Activated T-cell treated with anti-CD3 and anti-CD28 coated beads, Interleukin-2, amount 50 U/mL, for 72 hours (primary cell): ENCODE data around the gene CEBPB. TPM values are rescaled to one million over a fixed set of nuclear protein-coding genes. Genes with fewer than 3 reads are reported as not detected.
"Not testable (repeated sequence)": the region's sequence is repeated elsewhere in the genome, so short reads cannot be mapped to it uniquely, and the experiment has no call there.

ENCODE experiments used
- ATAC-seq, 2 donors: fragments of 150-1000 bp; cut with Tn5 transposase; replicated peaks in 1 of 2; 2 replicates each; pipeline ENCODE4 v1.10.0; 2021; ENCODE audit warnings: moderate library complexity in 2 of 2, mild to moderate bottlenecking in 1 of 2
- DNase-seq, 2 donors: peaks; one replicate each; pipeline ENCODE4 v3.0.0; 2021 to 2022; ENCODE audit warnings: mixed read lengths in 1 of 2
- H3K27ac Mint-ChIP-seq: one replicate; pipeline ENCODE4 v1.8.0; 2022; ENCODE audit warnings: mild to moderate bottlenecking, moderate library complexity, mixed read lengths
- H3K27me3 Mint-ChIP-seq: one replicate; pipeline ENCODE4 v1.8.0; 2022; ENCODE audit warnings: low read depth, mixed read lengths
- H3K36me3 Mint-ChIP-seq, 2 donors: one replicate each; pipeline ENCODE4 v1.8.0; 2022; ENCODE audit warnings: mixed read lengths in 2 of 2, mild to moderate bottlenecking in 1 of 2; ENCODE audit not compliant: insufficient read depth in 2 of 2
- H3K4me1 Mint-ChIP-seq: one replicate; pipeline ENCODE4 v1.8.0; 2022; ENCODE audit warnings: low read depth, mixed read lengths
- H3K4me3 Mint-ChIP-seq, 2 donors: one replicate each; pipeline ENCODE4 v1.8.0; 2022; ENCODE audit warnings: mild to moderate bottlenecking in 2 of 2, mixed read lengths in 2 of 2, moderate library complexity in 2 of 2
- H3K9me3 Mint-ChIP-seq, 2 donors: one replicate each; pipeline ENCODE4 v1.8.0; 2022; ENCODE audit warnings: mixed read lengths in 2 of 2
- total RNA-seq, 2 donors: library from RNA; stranded (reverse); gene quantifications; one replicate each; pipeline ENCODE4 v1.2.3, GENCODE V29; 2022

Gene CEBPB
- total RNA-seq, 2 donors from 2014 or later = 111 to 134 TPM

DNA sequence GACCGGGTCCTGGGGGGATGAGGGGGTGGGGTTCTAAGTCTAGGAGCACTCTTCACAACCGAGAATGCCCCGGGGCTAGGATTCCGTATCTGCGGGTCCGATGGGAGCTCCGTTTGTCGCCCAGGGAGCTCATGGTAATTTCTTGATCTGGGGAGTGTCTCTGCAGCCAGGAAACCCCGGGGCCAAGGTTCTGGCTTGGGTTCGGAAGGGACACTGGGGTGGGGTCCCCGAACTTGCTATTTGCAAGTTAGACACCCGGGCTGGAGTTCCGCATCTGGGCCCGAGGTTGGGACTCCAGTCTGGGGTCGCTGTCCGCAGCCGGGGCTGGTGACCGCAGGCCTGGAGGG is 37.5 kb upstream of the CEBPB start:
- DNase-seq (peak; percentile 12 to 14), ATAC-seq (no peak)
- no peaks in the 10 kb centered on the region for H3K27me3 Mint-ChIP-seq
- H3K4me3 Mint-ChIP-seq = peak overlapping the region; percentile 86 to 94
- H3K27ac Mint-ChIP-seq = no peak overlapping the region
- no peaks in the 10 kb centered on the region for H3K9me3 Mint-ChIP-seq
- H3K4me1 Mint-ChIP-seq = peaks cover 51% of the 10 kb centered on the region
- peaks cover 1 to 2% of the 10 kb centered on the region in 2 donors for H3K36me3 Mint-ChIP-seq

DNA sequence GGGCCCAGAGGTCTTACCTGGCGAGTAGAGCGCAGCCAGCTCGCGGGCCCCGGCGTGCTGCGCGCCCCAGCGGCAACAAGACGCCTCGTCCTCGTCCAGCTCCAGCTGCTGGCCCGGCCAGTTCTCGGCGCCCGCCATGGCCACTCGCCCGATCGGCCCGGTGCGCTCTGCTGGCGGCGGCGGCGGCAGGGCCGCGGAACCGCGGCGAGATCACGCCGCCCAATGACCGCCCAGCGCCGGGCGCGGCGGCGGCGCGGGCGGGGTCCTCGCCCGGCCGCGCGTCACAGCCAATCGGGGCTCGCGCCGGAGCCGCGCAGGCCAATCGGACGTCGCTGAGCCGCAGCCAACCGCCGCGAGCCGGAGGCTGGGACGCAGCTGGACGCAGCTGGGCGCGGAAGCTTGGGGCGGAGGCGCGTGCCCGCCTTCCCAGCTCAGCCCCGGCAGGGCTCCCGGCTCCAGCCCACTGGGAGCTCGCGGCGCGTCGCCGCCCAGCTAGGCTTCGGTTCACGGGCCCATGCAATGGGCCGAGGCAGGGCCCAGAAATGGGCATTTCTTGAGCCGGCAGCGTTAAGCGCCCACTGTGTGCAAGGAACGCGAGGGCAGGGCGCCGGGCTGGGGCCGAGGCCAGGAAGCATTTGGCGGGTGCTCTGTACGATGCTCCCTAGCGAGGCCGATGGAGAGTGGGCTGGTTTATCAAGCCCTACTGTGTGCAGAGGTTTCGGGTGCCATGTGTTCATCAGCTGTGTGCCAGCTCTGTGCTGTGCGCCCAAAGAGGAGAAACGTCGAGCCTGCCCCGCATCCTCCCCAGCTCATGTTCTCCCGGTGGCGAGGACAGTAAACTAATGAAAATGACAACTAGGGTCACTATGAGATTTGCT is 36.9 kb upstream of the CEBPB start, which contains the start of gene PEDS1:
PEDS1 (minus strand) TSS at position 224 of the 878 bp plus-strand sequence; CDS start at position 138, 86 bp downstream.
- Mint-ChIP-seq H3K27me3 (no peaks in the 10 kb centered on the region), H3K4me1 (peaks cover 45% of the 10 kb centered on the region), H3K4me3 (peak within 1 kb of the TSS; percentile 86 to 94), H3K27ac (peak within 1 kb of the TSS; percentile 77), H3K36me3 (peaks cover 1 to 2% of the 10 kb centered on the region in 2 donors), H3K9me3 (no peaks in the 10 kb centered on the region)
- ATAC-seq (peak; percentile 98 to 99), DNase-seq (peak; percentile 88 to 90)

DNA sequence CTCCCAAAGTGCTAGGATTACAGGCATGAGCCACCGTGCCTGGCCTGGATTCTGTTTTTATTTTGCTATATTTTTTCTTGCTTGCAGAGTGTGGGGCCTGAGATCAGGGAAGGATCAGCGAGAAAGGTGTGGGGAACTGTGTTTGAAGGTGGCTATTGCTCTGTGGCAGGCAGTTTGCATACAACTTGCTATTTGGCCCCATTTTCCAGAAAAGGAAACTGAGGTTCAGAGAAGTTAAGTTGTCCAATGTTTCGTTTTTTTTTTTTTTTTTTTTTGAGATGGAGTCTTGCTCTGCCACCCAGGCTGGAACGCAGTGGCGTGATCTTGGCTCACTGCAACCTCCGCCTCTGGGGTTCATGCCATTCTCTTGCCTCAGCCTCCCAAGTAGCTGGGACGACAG is 29.1 kb upstream of the CEBPB start:
- not testable (repeated sequence) for H3K9me3 Mint-ChIP-seq, H3K27me3 Mint-ChIP-seq, DNase-seq, H3K36me3 Mint-ChIP-seq, H3K27ac Mint-ChIP-seq, H3K4me3 Mint-ChIP-seq, ATAC-seq
- peaks cover 12% of the 10 kb centered on the region for H3K4me1 Mint-ChIP-seq

DNA sequence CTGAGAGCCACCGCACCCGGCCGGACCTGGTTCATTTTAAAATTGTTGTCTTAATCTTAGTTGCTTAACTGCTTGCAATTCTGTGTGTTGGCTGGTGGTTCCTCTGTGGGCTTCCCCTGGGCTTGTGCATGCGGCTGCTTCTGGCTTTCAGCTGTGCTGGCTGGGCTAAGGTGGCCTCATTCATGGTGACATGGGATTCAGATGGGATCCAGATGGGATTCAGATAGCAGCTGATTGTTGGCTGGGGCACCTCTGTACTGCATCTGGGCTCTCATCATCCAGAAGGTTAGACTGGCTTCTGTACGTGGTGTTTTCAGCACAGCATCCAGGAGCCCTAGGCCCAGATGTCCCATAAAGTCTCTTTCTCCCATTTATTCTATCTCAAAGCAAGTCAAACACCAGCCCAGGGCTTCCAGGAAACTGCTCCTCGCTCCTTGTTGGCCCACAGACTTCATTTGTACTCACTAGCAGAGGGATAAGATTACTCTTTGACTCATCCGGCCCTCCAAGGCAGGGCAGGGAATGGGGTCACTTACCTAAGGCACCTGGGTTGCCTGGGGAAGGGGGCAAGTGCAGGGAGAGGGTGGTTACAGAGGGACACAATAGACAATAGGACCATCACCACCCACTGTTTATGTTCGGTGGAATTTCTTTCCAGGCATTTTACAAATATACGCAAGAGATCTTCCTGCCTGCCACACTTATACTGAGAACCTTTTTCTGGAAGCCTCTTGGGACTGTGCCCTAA is 26.9 kb upstream of the CEBPB start:
- H3K4me3 Mint-ChIP-seq = no peak overlapping the region
- no peak overlapping the region for H3K27ac Mint-ChIP-seq
- ATAC-seq (no peak), DNase-seq (no peak)
- H3K4me1 Mint-ChIP-seq = peaks cover 12% of the 10 kb centered on the region
- no peaks in the 10 kb centered on the region for H3K27me3 Mint-ChIP-seq
- H3K36me3 Mint-ChIP-seq = no peaks in the 10 kb centered on the region
- no peaks in the 10 kb centered on the region for H3K9me3 Mint-ChIP-seq

DNA sequence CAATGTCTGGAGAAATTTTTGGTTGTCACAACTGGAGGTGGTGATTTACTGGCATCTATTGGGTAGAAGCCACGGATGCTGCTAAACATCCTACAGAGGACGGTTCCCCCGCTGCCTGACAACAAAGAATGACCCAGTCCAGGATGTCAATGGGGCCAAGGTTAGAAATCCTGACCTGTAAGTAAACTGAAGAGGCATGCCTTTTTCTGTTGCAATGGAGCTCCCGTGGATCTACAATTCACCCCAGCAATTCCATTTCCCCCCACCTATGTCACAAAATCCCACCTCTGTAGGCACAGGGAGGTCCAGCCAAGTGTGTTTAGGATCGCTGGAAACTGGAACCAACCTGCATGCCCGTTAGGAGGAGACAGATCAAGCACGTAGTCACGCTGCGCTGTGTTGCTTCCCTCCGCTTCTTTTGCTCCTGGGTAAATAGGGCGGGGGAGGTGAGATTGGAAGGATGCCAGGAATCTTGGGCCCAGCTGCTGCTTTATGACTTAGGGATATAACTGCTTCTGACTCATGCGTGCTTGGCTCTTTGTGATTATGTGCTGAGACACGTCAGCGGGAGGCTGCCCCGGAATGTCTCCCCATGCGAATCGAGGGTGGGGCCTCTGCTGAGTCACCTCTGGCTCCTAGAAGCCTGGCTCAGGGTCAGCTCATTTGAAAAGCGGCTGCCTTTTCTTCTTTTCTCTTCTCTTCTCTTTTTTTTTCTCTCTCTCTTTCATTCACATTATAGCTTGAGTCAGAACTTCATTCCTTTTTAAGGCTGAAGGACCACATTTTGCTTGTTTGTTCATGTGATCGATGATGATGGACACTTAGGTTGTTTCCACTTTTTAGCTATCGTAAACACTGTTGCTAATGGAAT is 24.7 kb upstream of the CEBPB start:
- peaks cover 0 to 2% of the 10 kb centered on the region in 2 donors for H3K9me3 Mint-ChIP-seq
- peak; percentile 99 to 100 for ATAC-seq
- peak; percentile 83 to 90 for DNase-seq
- H3K4me3 Mint-ChIP-seq = peak overlapping the region; percentile 52 to 73
- peaks cover 18% of the 10 kb centered on the region for H3K4me1 Mint-ChIP-seq
- peaks cover 9% of the 10 kb centered on the region for H3K27me3 Mint-ChIP-seq
- H3K27ac Mint-ChIP-seq = peak overlapping the region; percentile 5
- H3K36me3 Mint-ChIP-seq = peaks cover 0 to 2% of the 10 kb centered on the region in 2 donors

DNA sequence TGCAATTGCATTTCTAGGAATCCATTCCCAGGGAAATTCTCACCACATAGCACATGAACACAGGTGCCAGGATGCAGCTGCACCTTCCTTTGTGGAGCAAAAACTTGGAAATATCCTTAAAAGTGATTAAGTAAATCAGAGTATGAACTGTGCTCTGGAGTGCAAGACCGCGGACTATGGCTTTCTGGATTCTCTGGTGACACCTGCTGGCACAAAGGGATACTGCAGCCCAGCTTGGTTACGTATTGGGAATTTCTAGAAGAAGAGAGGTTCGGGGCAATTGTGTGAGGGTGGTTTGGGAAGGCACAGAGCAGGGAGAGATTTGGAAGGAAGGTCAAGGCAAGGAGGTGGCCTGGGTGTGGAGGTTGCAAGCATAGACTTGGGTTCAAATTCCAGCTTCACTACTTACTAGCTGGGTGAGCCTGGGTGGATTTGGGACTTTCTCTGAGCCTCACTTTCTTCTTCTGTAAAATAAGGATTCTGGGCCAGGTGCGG is 21.3 kb upstream of the CEBPB start:
- H3K36me3 Mint-ChIP-seq = peaks cover 0 to 2% of the 10 kb centered on the region in 2 donors
- H3K27ac Mint-ChIP-seq = no peak overlapping the region
- no peak overlapping the region for H3K4me3 Mint-ChIP-seq

GRCh38 chr20:50170549-50171220 is 19.9 kb upstream of the CEBPB start:
- Mint-ChIP-seq H3K36me3 (peaks cover 0 to 2% of the 10 kb centered on the region in 2 donors), H3K4me3 (no peak overlapping the region), H3K4me1 (peaks cover 18% of the 10 kb centered on the region), H3K27me3 (peaks cover 16% of the 10 kb centered on the region), H3K9me3 (peaks cover 0 to 2% of the 10 kb centered on the region in 2 donors), H3K27ac (no peak overlapping the region)
- ATAC-seq (no peak), DNase-seq (no peak)

More for the DNA sequence above, 21.3 kb upstream of the CEBPB start:
- H3K4me1 Mint-ChIP-seq = peaks cover 22% of the 10 kb centered on the region
- H3K27me3 Mint-ChIP-seq = peaks cover 16% of the 10 kb centered on the region
- peaks cover 0 to 2% of the 10 kb centered on the region in 2 donors for H3K9me3 Mint-ChIP-seq
- DNase-seq = peak; percentile 73 to 84
- peak; percentile 30 to 39 for ATAC-seq

DNA sequence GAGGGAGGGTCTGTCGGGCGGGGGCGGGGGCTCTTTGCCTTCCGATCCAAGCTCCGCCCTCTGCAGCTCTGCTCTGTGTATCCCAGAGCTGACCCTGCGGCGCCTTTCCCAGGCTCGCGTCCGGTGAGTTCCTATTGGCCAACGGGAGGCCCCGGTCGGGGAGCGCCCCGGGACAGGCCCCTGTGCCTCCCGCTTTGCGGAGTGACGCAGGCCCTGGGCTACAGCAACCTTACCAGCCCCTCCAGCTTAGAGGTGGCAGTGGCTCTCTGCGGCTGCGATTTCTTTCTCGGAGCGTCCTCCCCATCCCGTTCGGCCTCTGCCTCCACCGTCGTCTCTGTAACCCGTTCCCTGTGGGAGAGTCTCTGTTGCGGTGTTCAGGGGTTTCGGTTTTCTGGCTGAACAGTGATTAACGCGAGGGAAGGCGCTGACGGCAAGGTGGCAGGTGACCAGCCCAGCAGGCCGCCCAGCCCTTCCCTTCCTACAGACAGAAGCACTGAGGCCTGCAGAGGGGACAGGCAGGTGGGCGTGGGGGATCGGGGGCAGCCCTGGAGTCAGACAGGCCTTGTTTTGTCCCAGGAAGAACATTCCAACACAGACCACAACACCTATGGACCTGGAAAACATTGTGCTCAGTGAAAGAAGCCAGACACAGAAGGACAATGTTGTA is 18.1 kb upstream of the CEBPB start:
- H3K4me3 Mint-ChIP-seq = peak overlapping the region; percentile 19 to 61
- H3K27ac Mint-ChIP-seq = no peak overlapping the region
- H3K36me3 Mint-ChIP-seq = peaks cover 0 to 2% of the 10 kb centered on the region in 2 donors
- peaks cover 0 to 2% of the 10 kb centered on the region in 2 donors for H3K9me3 Mint-ChIP-seq
- peak; percentile 58 to 61 for ATAC-seq
- peaks cover 16% of the 10 kb centered on the region for H3K27me3 Mint-ChIP-seq
- peak in 1 of 2 donors; percentile 25 for DNase-seq
- peaks cover 10% of the 10 kb centered on the region for H3K4me1 Mint-ChIP-seq

- ATAC-seq = no peak
- Mint-ChIP-seq H3K27me3 (peaks cover 11% of the 10 kb centered on the region), H3K9me3 (peaks cover 0 to under 1% of the 10 kb centered on the region in 2 donors), H3K27ac (no peak overlapping the region), H3K36me3 (peaks cover 0 to under 1% of the 10 kb centered on the region in 2 donors), H3K4me1 (peaks cover 6% of the 10 kb centered on the region), H3K4me3 (no peak overlapping the region)
- DNase-seq = no peak
These were observed 16.2 kb upstream of the CEBPB start for GRCh38 chr20:50174456-50174855.

GRCh38 chr20:50175938-50176933 is 14.4 kb upstream of the CEBPB start:
- Mint-ChIP-seq H3K27ac (no peak overlapping the region), H3K4me1 (peaks cover 4% of the 10 kb centered on the region), H3K9me3 (no peaks in the 10 kb centered on the region), H3K27me3 (peaks cover 8% of the 10 kb centered on the region), H3K4me3 (no peak overlapping the region), H3K36me3 (no peaks in the 10 kb centered on the region)
- DNase-seq (no peak), ATAC-seq (no peak)

DNA sequence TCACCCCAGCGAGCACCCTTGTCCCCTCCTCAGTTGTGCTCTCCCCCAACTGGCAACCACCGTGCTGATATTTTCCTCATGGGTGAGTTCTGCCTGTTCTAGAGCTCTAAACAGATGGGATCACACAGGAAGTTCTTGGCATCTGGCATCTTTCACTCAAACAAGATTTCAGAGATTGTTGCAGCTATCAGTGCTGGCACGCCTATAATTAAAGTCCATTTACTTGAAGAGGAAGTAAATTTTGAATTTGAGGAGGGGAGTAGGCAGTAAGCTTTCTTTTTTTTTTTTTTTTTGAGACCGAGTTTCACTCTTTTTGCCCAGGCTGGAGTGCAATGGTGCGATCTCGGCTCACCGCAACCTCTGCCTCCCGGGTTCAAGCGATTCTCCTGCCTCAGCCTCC is 12.0 kb upstream of the CEBPB start:
- not testable (repeated sequence) for H3K4me1 Mint-ChIP-seq, H3K27ac Mint-ChIP-seq, H3K9me3 Mint-ChIP-seq, ATAC-seq, H3K36me3 Mint-ChIP-seq, DNase-seq, H3K4me3 Mint-ChIP-seq, H3K27me3 Mint-ChIP-seq
